ENCODE data around the gene B4GALT2.
A peak's percentile ranks its signal among the peaks of the same experiment; 100 is the strongest.

B4GALT2 gene

DNA sequence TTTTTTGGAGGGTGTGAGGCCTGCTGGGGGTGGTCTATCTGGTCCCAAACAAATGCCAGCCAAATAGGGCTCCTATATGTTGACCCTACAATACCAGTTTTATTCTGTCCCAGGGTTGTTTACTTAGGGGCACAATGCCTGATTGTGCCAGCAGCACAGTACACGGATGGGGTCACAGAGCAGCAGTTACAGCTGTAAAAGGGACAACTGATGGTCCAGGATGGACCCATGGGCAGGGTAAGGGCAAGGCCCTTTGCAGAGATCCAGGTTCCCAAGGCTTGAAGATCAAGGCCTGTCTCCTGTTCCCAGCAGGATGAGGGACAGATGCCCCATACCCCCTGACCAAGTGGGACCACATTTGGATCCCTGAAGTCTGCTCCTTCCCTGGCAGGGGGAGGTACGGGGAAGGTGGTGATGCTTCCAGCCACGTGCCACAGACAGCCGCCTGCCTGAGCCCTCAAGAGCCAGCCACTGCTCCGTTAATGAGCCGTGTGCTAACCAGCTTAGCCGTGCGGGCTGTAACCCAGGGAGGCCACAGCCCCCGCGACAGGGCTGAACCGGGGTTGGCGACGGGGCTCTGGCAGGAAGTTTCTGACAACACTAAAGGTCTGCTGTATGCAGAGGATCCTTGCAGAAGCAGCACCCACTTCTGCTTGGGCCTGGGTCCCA lies 34.1 kb downstream of the B4GALT2 start:
- DNase-seq, result no peak

DNA sequence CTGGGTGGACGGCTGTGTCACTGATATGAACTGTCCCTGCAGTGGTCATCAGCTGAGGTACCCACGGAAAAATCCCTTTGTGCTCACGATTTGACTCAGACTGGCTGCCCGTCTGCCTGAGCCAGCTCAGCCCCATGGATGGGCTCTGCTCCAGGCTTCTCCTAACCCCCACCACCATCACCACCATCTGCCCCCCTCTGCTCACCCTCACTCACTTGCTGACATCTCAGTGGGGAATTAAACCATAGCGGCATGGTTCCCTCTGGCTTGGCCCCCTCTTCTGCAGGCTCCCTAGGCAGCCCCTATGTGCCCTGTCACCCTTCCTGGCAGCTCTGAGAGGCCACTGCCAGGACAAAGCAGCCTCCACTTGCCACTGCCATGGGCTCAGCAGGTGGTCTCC lies 34.9 kb downstream of the B4GALT2 start:
- DNase-seq, result no peak

DNA sequence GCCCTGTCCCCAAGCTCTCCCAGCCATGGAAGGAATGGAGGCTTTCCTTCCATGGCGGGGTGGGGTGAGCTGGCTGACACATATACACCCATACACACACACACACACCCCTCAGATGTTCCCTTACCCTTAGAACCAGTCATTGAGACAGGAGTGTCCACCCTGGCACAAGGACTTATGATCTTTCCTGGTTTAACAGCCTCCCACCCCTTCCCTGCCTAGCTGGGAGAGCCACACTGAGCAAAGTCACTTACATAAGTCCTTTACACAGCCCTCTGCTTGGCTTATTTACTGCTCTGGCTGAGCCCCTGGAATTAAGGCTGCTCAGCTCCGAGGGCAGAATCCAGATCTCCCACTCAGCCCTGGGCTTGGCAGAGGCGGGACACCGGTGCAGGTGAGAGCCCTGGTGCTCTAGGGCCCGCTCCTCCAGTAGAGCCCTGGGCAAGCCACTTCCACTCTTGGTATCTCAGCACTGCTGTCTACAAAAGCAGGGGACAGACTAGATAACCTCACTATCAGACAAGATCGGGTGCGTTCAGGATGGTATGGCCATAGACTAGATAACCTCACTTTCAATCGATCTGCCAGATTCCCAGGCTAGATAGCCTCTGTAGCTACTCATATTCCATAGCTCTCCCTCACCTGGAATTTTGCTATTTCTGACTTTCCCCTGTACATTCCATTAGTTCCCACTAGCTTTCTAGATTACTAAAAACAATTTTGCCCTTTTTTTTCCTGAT lies 35.5 kb downstream of the B4GALT2 start:
- no peak for DNase-seq

DNA sequence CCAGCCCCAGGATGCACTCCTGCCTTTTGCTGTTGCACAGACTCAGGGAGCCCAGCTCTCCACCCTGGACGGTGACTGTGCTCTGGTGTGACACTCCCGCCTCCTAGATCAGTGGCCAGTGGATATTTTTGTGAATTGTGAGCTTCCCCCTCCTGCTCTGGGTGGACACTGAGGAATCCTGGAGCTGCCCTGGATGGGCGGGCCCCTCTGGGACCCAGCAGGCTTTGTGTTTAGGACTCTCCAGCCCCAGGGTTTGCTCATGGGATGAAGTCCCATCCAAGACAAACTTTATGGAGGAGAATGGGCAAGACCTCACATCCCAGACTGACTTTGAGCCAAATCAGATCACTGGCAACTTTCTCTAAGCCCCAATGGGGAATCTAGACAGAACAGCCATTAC lies 36.2 kb downstream of the B4GALT2 start:
- no peak for DNase-seq

GRCh38 chr1:44016041-44016889 lies 37.3 kb downstream of the B4GALT2 start:
- DNase-seq, result no peak

DNA sequence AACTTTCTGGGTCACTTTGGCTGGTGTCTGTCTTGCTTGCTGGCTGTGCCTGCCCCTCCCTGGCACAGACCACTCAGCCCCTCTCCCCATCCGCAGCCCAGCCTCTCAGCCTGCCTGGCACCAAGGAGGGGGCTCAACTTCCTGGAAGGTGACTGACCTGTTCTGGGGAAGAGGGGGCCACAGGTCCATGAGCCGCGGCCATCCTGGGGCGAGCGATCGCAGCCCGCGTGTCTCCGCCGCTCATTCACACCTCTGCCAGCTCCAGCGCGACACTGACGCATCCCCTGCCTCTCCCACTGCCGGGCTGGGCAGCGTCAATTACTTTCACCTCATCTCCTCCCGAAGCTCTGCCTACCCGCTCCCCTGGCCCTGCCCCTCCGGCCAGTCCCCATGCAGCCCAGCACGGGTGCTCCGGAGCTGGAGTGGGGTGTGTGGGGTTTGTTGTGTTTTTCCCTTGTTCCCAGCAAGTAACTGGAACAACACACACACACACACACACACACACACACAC lies 37.9 kb downstream of the B4GALT2 start:
- DNase-seq, result no peak

GRCh38 chr1:44019466-44019948 lies 40.5 kb downstream of the B4GALT2 start:
- DNase-seq, result no peak

DNA sequence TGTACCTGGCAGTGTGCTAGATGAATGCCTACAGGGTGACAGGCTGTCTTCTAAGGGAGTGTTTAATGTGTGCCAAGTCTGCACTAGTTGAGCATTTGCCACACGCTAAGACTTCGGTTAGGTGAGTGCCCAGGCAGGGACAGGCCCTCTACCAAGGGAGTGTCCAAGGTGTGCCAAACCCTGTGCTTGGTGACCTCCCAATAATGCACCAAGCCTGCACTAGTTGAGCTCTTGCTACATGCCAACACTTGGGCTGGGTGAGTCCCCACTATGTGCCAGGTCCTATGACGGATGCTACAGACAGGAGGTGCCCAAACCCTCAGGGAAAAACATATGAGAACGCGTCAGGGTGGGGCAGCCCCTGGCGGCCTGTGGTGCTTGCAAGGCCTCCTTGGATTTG lies 41.5 kb downstream of the B4GALT2 start:
- no peak for DNase-seq

- no peak for DNase-seq
Observed at GRCh38 chr1:44021156-44021555, 42.1 kb downstream of the B4GALT2 start.

DNA sequence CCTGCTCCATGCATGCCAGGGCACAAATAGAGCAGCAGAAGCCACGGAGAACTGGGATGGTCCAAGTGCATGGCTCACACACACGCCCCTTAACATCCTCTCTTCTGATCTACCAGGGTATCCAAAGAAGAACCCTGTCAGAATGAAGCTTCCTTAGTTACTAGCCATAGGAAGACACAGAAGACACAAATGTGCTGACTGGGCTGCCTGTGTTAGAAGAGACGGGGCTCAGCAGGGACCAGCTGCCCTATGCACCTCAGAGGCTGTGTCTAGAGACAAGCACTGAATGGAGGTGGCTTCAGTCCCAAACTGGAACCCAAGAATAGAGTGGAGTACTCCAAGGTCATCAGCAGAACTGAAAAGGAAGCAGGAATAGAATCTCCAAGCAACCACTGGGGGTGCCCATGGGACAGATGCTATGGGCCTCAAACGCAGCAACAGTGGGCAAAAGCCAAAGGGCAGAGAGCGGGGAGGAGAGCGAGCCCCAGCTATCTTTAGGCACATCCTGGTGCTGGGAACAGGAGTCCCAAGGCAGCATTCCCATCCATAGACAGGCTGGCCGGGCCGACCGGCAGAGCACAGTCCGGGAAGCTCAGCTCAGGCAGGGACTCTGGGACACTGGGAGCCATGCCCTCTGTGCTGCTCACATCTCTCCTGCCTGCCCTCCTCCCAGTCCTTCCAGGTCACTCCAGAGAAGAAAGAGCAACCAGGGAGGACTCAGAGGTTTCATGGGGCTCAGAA lies 42.7 kb downstream of the B4GALT2 start:
- no peak for DNase-seq

DNA sequence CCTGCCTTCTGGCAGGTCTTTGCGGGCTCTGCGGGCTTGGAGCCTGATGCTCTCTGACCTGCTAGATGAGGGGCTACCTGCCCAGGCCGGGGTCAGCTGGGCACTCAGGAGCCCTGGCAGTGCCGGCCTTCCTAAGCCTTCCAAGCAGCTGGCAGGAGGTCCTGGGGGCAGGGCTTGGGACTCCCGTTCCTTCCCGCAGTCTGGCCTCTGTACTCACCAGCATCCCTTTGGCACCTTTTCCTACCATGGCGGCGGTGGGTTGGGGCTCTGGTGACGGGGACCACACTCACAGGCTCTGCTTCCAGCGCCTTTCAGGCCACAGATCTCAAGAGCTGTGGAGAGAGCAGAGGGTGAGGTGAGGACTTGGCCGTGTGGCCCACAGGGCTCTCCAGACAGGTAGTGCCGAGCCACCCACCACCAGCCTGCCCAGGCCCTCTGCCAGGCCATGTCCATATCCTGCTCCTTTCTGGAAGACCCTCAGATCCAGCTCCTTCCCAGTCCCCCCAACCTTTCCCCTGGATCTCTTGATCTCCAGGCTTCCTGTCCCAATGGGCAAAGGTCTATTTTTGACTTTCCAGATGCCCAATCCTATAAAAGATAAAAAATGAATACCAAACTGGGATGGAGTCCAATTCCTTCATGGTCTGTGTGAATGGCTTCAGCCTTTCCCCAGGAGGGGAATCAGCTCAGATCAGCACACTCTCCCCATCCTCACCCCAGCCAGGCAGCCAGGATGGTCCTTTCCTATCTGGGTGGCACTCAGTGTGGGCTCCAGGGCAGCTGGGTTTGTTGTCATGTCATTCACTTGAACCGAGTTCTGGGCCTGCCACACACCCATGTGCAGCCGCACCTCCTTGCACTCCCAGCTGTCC lies 45.3 kb downstream of the B4GALT2 start:
- DNase-seq, result no peak

- no peak for DNase-seq
Observed at GRCh38 chr1:44024903-44025525, 46.0 kb downstream of the B4GALT2 start.

GRCh38 chr1:44025816-44026215 lies 46.8 kb downstream of the B4GALT2 start:
- DNase-seq, result no peak

GRCh38 chr1:44027320-44027719 lies 48.3 kb downstream of the B4GALT2 start:
- DNase-seq, result no peak

DNA sequence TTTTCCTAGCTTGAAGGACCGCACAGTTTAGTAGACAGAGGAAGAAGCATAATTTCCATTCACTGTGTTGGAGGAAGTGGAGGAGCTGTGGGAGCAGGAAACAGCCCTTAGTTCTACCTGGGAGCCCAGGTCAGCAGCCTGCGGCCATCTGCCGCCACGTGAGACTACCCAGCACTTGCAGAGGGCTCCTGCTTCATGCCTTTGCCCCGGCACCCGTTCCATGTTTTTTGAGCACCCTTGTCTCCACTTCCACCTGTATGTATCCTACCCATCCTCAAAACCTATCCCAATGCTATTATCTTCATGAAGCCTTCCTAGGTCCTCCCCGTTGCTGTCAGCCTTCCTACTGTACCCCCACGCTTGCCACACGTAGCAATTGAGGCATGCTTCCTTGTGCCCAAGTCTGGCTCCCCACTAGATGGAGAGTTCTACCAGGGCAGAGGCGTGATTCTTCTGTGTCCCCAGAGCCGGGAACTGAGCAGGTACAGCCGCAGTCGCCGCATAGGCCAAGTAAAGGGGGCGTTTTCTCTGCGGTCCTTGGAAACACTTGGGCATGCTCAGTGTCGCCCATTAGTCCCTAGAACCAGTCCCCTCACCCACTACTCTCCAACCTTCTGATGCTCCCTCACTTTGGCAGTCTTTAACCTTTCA lies 50.4 kb downstream of the B4GALT2 start:
- no peak for DNase-seq

DNA sequence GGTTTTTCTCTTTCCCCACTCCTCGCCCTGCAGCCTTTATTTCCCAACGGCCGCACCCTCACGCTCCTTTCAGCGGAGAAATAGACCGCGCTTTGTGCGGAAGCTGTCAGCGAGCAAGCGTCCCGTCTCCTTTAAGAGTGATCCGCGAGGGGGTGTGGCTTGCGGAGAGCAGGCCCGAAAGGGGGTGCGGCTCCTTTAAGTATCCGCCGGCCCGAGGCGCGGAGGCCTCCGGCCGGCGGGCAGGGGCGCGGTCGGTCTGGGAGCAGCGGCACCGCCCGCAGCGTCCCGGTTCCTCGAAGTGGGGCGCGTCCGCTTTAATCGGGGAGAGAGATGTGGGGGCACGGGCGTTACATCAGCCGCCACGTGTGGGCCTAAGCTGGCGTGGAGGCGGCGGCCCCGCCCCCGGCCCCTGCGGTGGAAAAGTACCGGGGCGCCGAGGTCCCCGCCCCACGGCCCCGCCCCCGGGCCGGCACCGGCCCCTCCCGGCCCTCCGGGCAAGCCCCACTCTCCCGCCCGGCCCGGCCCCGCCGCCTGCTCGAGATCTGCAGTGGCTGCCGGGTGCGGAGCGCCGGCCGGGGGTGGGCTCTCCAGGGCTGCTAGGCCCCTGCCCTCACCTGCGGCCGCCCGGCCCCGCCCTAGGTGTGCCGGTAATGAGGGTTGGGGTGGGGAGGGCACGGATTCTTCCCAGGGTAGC lies 51.0 kb downstream of the B4GALT2 start:
- DNase-seq, result peak; percentile 75

DNA sequence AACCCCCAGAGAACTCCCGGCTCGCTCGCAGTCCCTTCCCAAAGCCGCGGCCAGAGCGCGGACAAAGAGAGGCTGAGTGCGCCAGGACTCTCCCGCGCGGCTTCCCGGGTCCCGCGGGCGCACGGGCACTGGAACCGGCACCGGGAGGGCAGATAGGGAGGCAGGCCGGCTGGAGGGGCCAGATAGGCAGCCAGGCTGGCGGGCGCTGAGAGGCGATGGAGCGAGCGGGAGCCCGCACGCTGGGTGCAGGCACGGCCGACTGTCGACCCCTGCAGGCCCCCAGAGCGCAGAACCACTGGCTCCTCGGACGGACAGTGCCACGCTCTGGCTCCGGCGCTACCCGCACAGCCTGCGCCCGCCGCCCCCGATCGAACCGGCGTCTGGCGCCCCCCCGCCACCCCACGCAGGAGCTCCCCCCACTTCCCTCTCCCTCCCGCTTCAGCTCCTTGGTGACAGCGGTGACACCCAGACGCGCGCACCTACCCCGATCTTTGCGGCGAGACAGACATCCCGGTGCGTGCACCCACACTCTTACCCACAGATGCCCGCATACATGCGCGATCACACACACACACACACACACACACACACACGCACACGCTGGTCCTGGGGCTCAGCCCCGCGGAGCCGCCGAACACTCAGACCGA lies 51.7 kb downstream of the B4GALT2 start:
- DNase-seq, result peak; percentile 35

DNA sequence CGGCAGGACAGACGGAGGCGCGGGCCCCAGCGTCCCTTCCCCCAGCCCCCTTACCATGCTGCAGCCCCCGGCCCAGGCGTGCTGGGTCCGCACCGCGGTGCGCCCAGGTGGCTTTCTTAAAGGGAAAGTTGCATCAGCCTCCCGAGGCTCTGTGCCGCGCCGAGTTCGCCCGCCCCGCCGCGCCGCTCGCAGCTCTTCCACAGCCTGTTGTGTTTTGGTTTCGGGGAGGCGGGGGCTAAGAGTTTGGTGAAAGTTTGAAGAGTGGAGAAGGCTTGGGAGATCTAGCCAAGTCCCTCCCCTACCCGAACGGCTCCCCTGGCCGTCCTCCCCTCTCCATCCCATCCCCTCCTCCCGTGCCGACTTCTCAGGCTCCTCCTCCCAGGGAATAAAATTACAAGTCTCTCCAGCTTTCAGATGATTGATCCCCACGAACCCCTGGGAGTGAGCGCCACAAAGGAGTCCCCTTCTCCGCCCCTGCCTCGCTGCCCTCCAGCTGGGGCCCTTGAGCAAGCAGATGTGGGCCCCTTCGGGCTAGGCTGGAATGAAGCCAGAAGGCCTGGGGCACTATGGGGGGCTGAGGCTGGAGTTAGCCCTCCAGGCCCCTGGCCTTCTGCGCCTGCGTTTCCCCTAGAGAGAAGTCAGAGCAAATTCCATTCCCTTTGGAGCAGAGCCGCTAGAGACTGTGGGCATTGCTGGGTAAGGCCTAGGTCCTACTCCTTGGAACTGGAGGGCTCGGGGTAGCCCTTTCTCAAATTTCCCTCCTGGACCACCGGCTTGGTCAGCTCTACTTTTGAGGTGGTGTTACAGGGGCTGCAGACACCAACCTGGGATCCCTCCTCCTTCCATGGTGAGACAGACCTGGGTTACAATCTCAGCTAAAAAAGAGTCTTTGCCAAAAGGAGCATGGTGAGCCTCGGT lies 52.5 kb downstream of the B4GALT2 start, which contains the start of gene SLC6A9:
Gene SLC6A9, minus strand, starts transcription at position 211 of the 918 bp plus-strand sequence. CDS start 7,185 bp downstream, outside the sequence.
- DNase-seq, result no peak

All from 8988T (cell line).